Measurements from ENCODE around the gene PCK1. TPM values are rescaled to one million over a fixed set of nuclear protein-coding genes. Genes with fewer than 3 reads are reported as not detected.

PCK1 gene
- total RNA-seq, 1 experiment from 2014 or later = 0.49 TPM

GRCh38 chr20:57589728-57590484 is 29.0 kb downstream of the PCK1 start:
- Histone ChIP-seq H3K27me3 (ENCODE audit: insufficient read depth, low read length) (0 out of 2 replicates have a peak, but pooled peaks cover 4% of the 10 kb centered on the region), H3K4me3 (replicated peaks in 1 of 2; ENCODE audit: low read depth in 1 of 2, low read length in 2 of 2) (no peak overlapping the region), H3K27ac (ENCODE audit: low read depth, low read length) (no peak overlapping the region), H3K79me2 (ENCODE audit: insufficient read depth, low read length) (no peaks in the 10 kb centered on the region), H3K4me1 (ENCODE audit: control insufficient read depth in 1 of 2, insufficient read depth in 2 of 2, low read length in 2 of 2) (no peaks in the 10 kb centered on the region), H3K9me3 (ENCODE audit: control insufficient read depth in 1 of 2, insufficient read depth in 1 of 2, low read depth in 1 of 2, low read length in 2 of 2) (no peaks in the 10 kb centered on the region), H3K36me3 (ENCODE audit: control insufficient read depth in 1 of 2, insufficient read depth in 2 of 2, low read length in 2 of 2) (no peaks in the 10 kb centered on the region), H3K4me2 (ENCODE audit: low read length) (no peak overlapping the region), H2AFZ (ENCODE audit: low read depth, low read length, poor library complexity, severe bottlenecking) (no peak overlapping the region), H3K9ac (ENCODE audit: low read length) (no peak overlapping the region), H4K20me1 (ENCODE audit: insufficient read depth) (no peaks in the 10 kb centered on the region), H3K9me2 (ENCODE audit: insufficient read depth) (no peaks in the 10 kb centered on the region)
- no TSS peak for BruUV-seq (replicated peaks)
- intact Hi-C loops (cut with micrococcal nuclease) = loop anchor here (10.0 kb wide), 3 partner anchors 205 to 1865 kb away; no protein-coding TSS in a partner anchor
- ATAC-seq = no peak
- CTCF ChIA-PET = no interaction called here
- TF ChIP-seq RAD21 (IDR thresholded peaks at IDR 0.05; ENCODE audit: low read depth) (no peak), CBX3 (IDR thresholded peaks at IDR 0.05; ENCODE audit: low read depth) (no peak), MAX (IDR thresholded peaks at IDR 0.05) (no peak), ZBTB33 (IDR thresholded peaks at IDR 0.05; ENCODE audit: extremely low read depth, insufficient replicate concordance, low read length) (no peak), EZH2phosphoT487 (IDR thresholded peaks at IDR 0.05; ENCODE audit: borderline replicate concordance) (no peak), JUND (IDR thresholded peaks at IDR 0.05) (no peak), TCF7L2 (IDR thresholded peaks at IDR 0.05; ENCODE audit: borderline replicate concordance, extremely low read depth, insufficient read depth, insufficient read length) (no peak), FOSL1 (IDR thresholded peaks at IDR 0.05; ENCODE audit: low read depth) (no peak), ATF3 (IDR thresholded peaks at IDR 0.05) (no peak), CEBPB (IDR thresholded peaks at IDR 0.05; ENCODE audit: low read depth) (no peak), SP1 (IDR thresholded peaks at IDR 0.05; ENCODE audit: low read depth) (no peak), YY1 (IDR thresholded peaks at IDR 0.05; ENCODE audit: extremely low read depth, insufficient replicate concordance, low read depth, low read length) (no peak), CTCF (IDR thresholded peaks at IDR 0.05 in 2 of 3, conservative IDR thresholded peaks at IDR 0.05 in 1 of 3; ENCODE audit: borderline replicate concordance in 1 of 3, insufficient read depth in 1 of 3, low read depth in 2 of 3, low read length in 2 of 3) (no peak)
- DNase-seq (ENCODE audit: low read depth, low spot score) = no peak
- POLR2A ChIA-PET = no interaction called here
- RAD21 ChIA-PET (ENCODE audit: low non-redundant PET in 1 of 2, low total read pairs in 2 of 2, uncharacterized antibody in 2 of 2, unreplicated experiment in 2 of 2) = no interaction called here

Measured in HCT116 (cell line).